Measurements from ENCODE around the gene CALY.
"Not testable (repeated sequence)": the region's sequence is repeated elsewhere in the genome, so short reads cannot be mapped to it uniquely, and the experiment has no call there.

CALY gene

GRCh38 chr10:133336577-133337369 is at the start of gene CALY:
Gene CALY, minus strand, starts transcription at chr10:133336896. Its CDS starts 7,907 bp downstream, at chr10:133328989.
- DNase-seq (ENCODE audit: low read depth) = no peak

DNA sequence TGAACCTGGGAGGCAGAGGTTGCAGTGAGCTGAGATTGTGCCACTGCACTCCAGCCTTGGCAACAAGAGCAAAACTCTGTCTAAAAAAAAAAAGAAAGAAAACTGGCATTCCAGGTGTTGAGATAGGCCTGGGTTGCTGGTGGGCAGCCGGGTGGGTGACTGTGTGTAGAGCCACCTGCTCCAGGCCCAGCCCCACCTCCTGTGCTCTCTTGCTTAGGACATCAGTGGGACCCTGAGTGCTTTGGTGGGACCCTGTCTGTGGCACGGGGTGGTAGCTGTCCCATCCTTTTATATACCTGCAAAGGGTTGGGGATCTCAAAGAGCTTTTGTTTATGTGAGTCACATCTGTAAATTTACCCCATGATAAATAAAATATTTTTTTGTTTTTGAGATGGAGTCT is 48.5 kb upstream of the CALY start:
- DNase-seq (ENCODE audit: low read depth) = no peak

GRCh38 chr10:133384071-133384470 is 47.4 kb upstream of the CALY start:
- no peak for DNase-seq (ENCODE audit: low read depth)

- DNase-seq (ENCODE audit: low read depth) = no peak
These were observed 46.9 kb upstream of the CALY start for GRCh38 chr10:133383551-133383950.

DNA sequence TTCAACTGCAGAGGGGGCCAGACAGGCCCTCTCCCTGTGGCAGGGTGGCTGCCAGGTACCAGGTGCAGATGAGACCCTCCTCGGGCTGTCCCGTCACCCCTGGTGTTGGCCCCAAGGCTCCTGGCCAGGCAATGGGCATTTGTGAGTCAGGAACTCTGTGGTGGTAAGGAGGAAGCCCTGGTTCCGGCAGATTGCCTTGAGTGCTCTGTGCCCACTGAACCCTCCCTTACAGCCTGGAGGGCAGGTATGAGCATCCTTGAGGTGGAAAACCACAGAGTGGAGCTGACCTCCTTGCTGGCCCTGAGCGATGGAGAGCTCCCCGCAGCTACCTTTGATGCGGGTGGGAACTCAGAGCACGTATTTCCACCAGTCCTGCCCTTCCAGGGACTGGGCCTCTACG is 44.3 kb upstream of the CALY start:
- DNase-seq (ENCODE audit: low read depth) = no peak

DNA sequence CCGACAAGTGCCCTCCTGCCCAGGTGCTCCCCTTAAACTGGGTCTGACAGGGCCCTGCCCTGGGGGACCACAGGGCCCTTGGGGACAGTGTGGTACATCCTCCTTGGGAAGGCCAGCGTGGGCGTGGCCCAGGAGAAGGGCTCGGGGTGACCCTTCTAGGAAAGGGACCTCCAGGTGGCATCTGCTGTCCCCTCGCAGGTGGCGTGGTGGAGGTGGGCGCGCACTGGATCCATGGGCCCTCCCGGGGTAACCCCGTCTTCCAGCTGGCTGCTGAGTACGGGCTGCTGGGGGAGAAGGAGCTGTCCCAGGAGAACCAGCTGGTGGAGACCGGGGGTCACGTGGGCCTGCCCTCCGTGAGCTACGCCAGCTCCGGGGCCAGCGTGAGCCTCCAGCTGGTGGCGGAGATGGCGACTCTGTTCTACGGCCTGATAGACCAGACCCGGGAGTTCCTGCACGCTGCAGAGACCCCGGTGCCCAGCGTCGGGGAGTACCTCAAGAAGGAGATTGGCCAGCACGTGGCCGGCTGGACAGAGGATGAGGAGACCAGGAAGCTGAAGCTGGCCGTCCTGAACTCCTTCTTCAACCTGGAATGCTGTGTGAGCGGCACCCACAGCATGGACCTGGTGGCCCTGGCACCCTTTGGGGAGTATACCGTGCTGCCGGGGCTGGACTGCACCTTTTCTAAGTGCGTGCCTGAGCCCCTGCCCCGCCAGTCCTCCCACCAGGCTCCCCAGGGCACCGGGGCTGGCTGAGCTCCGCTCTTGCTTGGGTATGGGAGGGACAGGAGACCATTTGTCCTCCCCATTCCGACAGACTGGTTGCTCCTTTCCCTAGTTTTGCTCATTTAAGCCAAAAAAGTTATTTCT is 43.3 kb upstream of the CALY start:
- no peak for DNase-seq (ENCODE audit: low read depth)

DNA sequence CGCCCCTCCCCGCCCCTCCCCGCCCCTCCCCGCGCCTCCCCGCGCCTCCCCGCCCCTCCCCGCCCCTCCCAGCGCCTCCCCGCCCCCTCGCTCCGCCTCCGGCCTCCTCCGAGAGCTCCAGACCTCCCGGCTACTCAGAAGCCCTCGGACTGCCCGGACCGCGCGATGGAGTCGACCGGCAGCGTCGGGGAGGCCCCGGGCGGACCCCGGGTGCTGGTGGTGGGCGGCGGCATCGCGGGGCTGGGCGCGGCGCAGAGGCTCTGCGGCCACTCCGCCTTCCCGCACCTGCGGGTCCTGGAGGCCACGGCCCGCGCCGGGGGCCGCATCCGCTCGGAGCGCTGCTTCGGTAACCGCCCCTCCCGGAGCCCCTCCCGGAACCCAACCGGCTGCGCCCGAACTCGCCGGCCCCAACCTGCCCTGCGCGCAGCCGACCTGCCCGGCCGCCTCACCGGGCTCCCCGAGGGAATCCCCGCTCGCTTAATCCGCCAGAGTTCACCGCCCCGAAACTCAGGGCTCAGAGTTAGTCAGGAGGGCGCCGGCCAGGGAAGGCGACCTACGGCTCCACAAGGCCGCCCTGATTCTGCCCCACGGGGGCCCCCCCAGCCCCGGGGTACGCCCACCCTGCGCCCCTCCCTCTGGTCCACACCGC is 42.6 kb upstream of the CALY start, which contains the start of gene PAOX:
PAOX (plus strand) TSS at position 111 of the 649 bp plus-strand sequence; CDS start at position 166, 55 bp downstream.
- DNase-seq (ENCODE audit: low read depth) = peak; percentile 72

- DNase-seq (ENCODE audit: low read depth) = peak; percentile 56
These were observed 41.8 kb upstream of the CALY start for GRCh38 chr10:133378251-133379096.

- no peak for DNase-seq (ENCODE audit: low read depth)
These were observed 41.1 kb upstream of the CALY start for GRCh38 chr10:133377818-133378250.

DNA sequence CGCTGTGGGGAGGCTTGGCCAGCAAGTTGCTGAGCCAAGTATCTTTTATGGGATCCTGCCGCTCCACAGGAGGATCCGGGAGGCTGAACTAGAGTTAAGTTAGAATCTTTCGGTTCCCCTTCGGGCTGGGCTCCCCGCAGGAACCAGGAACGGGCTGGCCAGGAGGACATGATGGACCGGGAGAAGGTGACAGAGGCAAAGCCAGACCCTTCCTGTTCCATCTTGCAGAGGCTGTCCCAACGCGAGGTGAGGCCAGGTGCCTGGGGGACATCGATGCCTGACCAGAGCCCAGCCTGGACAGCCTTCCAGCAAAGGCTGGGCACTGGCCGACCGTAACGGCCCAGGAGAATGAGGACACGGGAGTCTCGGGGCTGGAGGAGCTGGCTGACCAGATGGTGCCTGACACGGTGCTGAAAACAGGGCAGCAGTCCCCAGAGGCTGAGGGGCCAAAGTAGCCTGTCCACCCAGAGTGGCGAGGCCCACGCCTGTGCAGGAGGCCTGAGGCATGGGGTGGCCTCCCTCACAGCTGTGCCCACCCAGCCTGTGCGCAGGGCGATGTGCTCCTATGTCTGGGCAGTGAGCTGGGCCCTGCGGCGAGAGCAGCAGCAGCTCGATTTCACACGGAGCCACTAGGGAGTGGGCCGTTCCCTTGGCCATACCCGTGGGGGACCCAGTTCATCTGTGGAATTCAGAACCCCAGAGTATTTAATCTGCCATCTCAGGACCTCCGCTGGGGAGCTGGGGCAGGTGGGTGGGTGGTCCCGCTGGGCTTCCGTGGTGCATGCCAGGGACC is 40.5 kb upstream of the CALY start:
- DNase-seq (ENCODE audit: low read depth) = no peak

DNA sequence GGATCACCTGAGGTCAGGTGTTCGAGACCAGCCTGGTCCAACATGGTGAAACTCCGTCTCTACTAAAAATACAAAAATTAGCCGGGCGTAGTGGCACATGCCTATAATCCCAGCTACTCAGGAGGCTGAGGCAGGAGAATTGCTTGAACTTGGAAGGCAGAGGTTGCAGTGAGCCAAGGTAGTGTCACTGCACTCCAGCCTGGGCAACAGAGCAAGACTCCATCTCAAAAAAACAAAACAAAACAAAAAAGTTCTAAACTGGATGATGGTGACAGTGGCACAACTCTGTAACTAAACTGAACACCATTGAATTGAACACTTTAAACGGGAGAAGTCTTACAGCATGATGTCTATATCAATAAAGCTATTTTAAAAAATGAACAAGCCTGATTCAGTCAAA is 39.5 kb upstream of the CALY start:
- DNase-seq (ENCODE audit: low read depth) = not testable (repeated sequence)

DNA sequence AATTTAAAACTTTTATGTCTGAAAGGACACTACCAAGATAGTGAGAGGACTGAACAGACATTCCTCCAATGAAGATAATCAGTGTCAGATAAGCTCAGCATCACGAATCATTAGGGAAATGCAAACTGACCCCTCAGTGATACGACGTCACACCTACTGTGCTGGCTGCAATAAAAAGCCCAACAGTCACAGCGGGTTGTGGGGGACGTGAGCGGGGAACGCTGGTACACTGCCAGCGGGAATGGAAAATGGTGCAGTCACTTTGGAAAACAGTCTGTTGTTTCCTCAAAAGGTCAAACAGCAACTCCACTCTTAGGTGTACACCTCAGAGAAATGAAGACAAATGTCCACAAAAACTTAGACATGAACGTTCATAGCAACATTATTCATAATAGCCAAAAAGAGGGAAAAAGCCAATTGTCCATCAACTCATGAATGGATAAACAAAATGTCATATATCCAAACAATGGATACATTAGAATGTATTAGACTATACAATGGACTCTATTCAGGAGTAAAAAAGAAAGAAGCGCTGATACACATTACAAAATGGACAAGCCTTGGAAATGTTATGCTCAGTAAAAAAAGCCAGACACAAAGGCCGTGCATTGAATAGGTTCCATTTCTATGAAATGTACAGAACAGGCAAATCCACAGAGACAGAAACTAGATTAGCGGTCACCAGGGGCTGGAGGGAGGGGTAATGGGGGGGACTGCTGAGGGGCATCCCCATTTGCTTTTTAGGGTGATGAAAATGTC is 38.8 kb upstream of the CALY start:
- no peak for DNase-seq (ENCODE audit: low read depth)

DNA sequence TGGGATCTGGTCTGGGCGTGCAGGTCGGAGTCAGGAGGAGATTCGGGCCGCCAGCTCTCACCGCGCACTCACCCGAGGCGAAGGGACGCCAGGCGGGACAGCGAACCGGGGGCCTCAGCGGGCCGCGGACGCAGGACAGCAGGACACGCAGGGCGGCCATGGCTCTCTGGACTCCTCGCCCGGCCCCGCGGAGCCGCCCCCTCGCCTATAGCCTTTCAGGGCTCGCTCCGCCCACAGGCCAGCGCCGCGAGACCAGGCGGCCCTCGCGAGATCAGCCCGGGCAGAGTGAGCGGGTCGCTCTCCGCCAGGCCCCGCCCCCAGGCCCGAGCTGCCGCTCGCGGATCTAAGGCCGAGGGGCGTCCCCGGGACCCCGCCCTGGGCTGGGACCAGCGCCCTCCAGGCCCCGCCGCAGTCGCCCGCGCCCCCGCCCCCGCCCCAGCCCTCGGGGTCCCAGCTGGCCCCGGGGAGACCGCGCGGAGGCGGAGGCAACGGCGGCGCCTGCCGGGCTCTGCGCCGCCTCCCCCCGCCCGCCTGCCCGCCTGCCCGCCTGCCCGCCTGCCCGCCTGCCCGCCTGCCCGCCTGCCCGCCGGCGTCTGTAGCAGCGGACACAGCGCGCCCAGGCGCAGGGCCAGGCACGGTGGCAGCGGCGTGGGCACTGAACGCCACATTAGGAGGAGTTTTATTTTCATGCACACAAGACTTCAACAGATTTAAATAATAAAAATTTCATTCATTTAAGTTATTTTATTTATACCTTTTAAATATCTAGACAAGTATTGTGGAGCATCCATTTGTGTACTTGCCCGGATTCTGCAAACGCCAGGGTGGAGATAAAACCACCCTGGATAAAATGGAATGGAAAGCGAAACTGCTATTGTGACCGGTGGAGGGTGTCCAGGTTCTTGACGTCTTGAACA is 36.7 kb upstream of the CALY start, which contains the start of gene ECHS1:
ECHS1 (minus strand) TSS at position 181 of the 917 bp plus-strand sequence; CDS start at position 160, 21 bp downstream.
- DNase-seq (ENCODE audit: low read depth) = peak; percentile 92

- no peak for DNase-seq (ENCODE audit: low read depth)
These were observed 35.8 kb upstream of the CALY start for GRCh38 chr10:133372507-133372906.

DNA sequence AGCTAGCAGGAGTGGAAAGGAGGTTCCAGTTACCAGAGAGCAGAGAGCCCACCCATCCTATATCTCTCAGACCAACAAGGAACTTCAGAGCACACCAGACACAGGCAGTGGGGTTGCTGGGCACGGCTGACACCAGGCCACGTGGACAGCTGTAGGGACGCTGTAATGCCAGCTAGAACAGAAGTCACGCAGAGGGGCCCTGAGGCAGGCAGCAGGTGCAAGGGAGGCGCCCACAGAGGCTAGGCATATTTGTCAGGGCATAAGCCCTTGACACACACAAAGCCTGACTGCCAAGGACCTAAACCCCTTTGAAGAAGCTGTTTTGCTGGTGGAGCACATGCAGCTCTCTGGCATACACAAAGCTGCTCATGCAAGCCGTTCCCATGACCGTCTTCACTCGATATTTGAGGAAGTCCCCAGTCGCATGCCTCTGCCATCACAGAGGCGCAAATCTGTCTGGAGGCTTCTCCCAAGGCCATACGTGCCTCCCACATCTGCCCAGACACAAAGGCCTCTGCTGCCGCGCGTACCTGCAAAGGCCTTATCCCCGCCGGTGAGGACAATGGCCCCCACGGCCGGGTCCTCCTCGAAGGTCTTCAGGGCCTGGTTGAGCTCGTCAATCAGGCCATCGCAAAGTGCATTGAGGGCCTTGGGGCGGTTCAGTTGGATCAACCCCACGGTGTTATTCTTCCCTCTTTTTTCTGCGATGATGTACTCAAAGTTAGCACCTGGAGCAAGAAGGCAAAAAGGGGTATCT is 33.5 kb upstream of the CALY start:
- no peak for DNase-seq (ENCODE audit: low read depth)

GRCh38 chr10:133368153-133368552 is 31.5 kb upstream of the CALY start:
- no peak for DNase-seq (ENCODE audit: low read depth)

GRCh38 chr10:133367461-133367860 is 30.8 kb upstream of the CALY start:
- DNase-seq (ENCODE audit: low read depth) = not testable (repeated sequence)

GRCh38 chr10:133366751-133367150 is 30.1 kb upstream of the CALY start:
- no peak for DNase-seq (ENCODE audit: low read depth)
